LNCaP clone FGC (cell line): ENCODE data around the gene CYP1B1.

Experiments used
- DNase-seq: peaks from one replicate; pipeline ENCODE4 v3.0.0-alpha.2; 2011; ENCODE audit warnings: low read depth
- H3K4me3 ChIP-seq: 2 replicates; pipeline ENCODE4 v1.5.1; 2011; ENCODE audit warnings: mild to moderate bottlenecking, low read depth, low read length, control low read depth
- CTCF ChIP-seq: IDR thresholded peaks from 2 replicates; pipeline ENCODE4 v1.5.1; 2012; ENCODE audit warnings: mild to moderate bottlenecking; ENCODE audit not compliant: control insufficient read depth, insufficient read depth; ENCODE audit errors: extremely low read depth

Gene CYP1B1

GRCh38 chr2:38079116-38080052 is 3.4 kb upstream of the CYP1B1 start:
- TF ChIP-seq CTCF: no peak
- no peak overlapping the region for H3K4me3 ChIP-seq
- no peak for DNase-seq

DNA sequence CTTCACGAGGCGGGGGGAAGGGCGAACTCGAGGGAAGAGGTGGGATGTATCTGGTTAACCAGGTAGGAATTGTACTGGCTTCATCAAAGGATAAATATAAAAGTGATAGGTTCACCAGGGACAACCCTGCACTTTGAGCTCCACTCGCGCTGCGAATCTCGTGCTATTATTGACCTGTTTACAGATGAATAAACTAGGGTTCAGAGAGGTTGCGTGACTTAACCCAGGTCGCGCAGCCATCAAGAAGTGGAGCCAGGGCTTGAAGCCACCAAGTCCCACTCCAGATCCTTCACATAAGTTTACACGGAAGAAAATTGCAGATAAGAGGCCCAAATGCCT is 1.4 kb upstream of the CYP1B1 start:
- no peak for DNase-seq
- H3K4me3 ChIP-seq: no peak overlapping the region
- no peak for TF ChIP-seq CTCF

DNA sequence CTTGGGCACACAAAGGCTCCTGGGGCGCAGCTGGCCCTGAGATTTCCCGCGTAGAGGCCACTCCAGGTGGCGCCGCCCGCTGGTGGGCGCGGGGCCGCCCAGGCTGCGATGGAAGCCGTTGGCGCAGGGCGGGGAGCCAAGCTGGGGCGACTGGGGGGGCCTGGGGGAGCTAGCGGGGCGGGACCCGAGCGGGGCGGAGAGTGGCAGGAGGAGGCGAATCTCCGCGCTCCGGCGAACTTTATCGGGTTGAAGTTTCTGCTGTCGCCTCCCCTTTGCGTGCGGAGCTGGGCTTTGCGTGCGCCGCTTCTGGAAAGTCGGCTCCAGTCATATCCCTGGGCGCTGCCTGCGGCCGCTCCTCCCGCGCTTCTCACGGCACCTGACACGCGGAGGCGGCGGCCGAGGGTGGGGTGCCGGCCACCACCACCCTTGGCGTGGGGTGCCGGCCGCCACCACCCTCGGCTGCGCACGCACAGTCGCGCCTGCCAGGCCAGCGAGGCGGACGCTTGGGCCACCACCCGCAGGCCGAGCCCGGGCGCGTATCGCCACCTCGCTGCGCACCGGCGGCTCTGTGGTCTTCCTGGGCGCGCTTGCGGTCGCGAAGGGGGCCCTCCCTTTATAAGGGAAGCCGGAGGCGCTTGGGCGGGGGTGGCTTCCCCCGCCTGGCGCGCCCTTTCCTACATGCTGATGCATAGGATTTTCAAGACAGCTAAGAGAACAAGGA is 919 bp upstream of the CYP1B1 start:
- no peak for TF ChIP-seq CTCF
- no peak overlapping the region for H3K4me3 ChIP-seq
- DNase-seq: no peak

- DNase-seq: no peak
- no peak overlapping the region for H3K4me3 ChIP-seq
Observed at GRCh38 chr2:38076152-38076709, 280 bp upstream of the CYP1B1 start.

GRCh38 chr2:38074764-38075506 is 1.0 kb downstream of the CYP1B1 start:
- DNase-seq: no peak
- TF ChIP-seq CTCF: no peak
- no peak overlapping the region for H3K4me3 ChIP-seq

More at GRCh38 chr2:38076152-38076709, 280 bp upstream of the CYP1B1 start:
- no peak for TF ChIP-seq CTCF

GRCh38 chr2:38074058-38074763 is 1.7 kb downstream of the CYP1B1 start:
- no peak for DNase-seq
- no peak overlapping the region for H3K4me3 ChIP-seq
- no peak for TF ChIP-seq CTCF
